ENCODE results near the gene EEF1A2. TPM values are rescaled to one million over a fixed set of nuclear protein-coding genes. Genes with fewer than 3 reads are reported as not detected.

Gene EEF1A2
- total and polyA plus RNA-seq, 2 experiments from 2014 or later: 1.3 to 37.1 TPM

DNA sequence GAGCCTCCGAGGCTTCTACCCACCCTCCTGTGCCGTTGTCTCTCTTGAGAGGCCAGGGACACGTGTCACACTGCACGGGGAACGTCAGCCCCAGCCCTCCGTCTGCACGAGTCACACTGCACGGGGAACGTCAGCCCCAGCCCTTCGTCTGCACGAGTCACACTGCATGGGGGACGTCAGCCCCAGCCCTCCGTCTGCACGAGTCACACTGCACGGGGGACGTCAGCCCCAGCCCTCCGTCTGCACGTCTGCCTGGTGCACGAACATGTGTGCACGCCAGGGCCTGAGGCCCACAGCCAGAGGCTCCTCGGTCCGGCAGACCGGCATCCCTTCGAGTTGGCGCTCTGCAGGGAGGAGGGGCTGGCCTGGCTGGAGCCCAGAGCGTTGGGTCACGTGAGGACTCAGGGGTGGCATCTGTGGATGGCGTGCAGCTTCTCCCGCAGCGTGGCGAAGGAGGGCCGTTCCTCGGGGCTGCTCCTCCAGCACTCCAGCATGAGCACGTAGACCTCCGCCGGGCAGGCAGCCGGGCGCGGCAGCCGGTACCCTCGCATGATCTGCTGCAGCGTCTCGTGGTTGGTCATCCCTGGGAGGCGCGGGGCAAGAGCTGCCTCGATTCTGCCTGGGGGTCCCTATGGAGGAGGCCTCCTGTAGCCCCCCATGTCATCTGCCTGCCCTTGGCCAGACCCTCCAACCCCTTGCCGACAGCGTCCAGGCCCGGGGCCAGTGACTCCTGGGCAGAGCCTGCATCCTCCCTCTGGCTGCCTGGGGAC, 41.7 kb upstream of the EEF1A2 start:
- Mint-ChIP-seq H3K4me3 (no peak overlapping the region), H3K36me3 (ENCODE audit: low read depth) (peaks cover 4% of the 10 kb centered on the region; the same call in 1 of the 3 replicates), H3K4me1 (peaks cover 6% of the 10 kb centered on the region), H3K9me3 (no peaks in the 10 kb centered on the region; the same call in 2 of the 3 replicates), H3K27me3 (ENCODE audit: insufficient read depth, low read depth, poor library complexity) (peaks cover 9% of the 10 kb centered on the region), H3K27ac (no peak overlapping the region)
- Histone ChIP-seq H4K20me1 (replicated peaks; ENCODE audit: insufficient read depth) (no peaks in the 10 kb centered on the region), H3F3A (replicated peaks; ENCODE audit: low read depth) (no peaks in the 10 kb centered on the region), H3K27me3 (ENCODE audit: insufficient read depth) (no peaks in the 10 kb centered on the region), H2AFZ (no peak overlapping the region), H3K36me3 (ENCODE audit: insufficient read depth) (no peaks in the 10 kb centered on the region), H3K4me3 (no peak overlapping the region), H3K79me2 (replicated peaks; ENCODE audit: insufficient read depth) (no peaks in the 10 kb centered on the region), H3K27ac (ENCODE audit: low read depth) (no peak overlapping the region), H3K9me2 (ENCODE audit: insufficient read depth) (no peaks in the 10 kb centered on the region), H3K4me2 (no peak overlapping the region), H3K4me1 (ENCODE audit: insufficient read depth) (no peaks in the 10 kb centered on the region)
- no peak for TF ChIP-seq ZNF114 (CRISPR knock-in tag; IDR thresholded peaks at IDR 0.05)
- no peak for TF ChIP-seq EZH2 (IDR thresholded peaks at IDR 0.05; ENCODE audit: low read depth, unreplicated experiment)
- TF ChIP-seq, protein P1, sequence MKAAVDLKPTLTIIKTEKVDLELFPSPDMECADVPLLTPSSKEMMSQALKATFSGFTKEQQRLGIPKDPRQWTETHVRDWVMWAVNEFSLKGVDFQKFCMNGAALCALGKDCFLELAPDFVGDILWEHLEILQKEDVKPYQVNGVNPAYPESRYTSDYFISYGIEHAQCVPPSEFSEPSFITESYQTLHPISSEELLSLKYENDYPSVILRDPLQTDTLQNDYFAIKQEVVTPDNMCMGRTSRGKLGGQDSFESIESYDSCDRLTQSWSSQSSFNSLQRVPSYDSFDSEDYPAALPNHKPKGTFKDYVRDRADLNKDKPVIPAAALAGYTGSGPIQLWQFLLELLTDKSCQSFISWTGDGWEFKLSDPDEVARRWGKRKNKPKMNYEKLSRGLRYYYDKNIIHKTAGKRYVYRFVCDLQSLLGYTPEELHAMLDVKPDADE (IDR thresholded peaks at IDR 0.05): no peak
- TF ChIP-seq POLR2AphosphoS5 (IDR thresholded peaks at IDR 0.05; ENCODE audit: low read depth): no peak
- no peak for TF ChIP-seq JUNB (IDR thresholded peaks at IDR 0.05; ENCODE audit: unreplicated experiment)
- TF ChIP-seq ZNF331 (CRISPR knock-in tag; IDR thresholded peaks at IDR 0.05; ENCODE audit: low read depth): no peak
- TF ChIP-seq NANOG (IDR thresholded peaks at IDR 0.05; ENCODE audit: borderline replicate concordance): no peak
- TF ChIP-seq, protein P2, sequence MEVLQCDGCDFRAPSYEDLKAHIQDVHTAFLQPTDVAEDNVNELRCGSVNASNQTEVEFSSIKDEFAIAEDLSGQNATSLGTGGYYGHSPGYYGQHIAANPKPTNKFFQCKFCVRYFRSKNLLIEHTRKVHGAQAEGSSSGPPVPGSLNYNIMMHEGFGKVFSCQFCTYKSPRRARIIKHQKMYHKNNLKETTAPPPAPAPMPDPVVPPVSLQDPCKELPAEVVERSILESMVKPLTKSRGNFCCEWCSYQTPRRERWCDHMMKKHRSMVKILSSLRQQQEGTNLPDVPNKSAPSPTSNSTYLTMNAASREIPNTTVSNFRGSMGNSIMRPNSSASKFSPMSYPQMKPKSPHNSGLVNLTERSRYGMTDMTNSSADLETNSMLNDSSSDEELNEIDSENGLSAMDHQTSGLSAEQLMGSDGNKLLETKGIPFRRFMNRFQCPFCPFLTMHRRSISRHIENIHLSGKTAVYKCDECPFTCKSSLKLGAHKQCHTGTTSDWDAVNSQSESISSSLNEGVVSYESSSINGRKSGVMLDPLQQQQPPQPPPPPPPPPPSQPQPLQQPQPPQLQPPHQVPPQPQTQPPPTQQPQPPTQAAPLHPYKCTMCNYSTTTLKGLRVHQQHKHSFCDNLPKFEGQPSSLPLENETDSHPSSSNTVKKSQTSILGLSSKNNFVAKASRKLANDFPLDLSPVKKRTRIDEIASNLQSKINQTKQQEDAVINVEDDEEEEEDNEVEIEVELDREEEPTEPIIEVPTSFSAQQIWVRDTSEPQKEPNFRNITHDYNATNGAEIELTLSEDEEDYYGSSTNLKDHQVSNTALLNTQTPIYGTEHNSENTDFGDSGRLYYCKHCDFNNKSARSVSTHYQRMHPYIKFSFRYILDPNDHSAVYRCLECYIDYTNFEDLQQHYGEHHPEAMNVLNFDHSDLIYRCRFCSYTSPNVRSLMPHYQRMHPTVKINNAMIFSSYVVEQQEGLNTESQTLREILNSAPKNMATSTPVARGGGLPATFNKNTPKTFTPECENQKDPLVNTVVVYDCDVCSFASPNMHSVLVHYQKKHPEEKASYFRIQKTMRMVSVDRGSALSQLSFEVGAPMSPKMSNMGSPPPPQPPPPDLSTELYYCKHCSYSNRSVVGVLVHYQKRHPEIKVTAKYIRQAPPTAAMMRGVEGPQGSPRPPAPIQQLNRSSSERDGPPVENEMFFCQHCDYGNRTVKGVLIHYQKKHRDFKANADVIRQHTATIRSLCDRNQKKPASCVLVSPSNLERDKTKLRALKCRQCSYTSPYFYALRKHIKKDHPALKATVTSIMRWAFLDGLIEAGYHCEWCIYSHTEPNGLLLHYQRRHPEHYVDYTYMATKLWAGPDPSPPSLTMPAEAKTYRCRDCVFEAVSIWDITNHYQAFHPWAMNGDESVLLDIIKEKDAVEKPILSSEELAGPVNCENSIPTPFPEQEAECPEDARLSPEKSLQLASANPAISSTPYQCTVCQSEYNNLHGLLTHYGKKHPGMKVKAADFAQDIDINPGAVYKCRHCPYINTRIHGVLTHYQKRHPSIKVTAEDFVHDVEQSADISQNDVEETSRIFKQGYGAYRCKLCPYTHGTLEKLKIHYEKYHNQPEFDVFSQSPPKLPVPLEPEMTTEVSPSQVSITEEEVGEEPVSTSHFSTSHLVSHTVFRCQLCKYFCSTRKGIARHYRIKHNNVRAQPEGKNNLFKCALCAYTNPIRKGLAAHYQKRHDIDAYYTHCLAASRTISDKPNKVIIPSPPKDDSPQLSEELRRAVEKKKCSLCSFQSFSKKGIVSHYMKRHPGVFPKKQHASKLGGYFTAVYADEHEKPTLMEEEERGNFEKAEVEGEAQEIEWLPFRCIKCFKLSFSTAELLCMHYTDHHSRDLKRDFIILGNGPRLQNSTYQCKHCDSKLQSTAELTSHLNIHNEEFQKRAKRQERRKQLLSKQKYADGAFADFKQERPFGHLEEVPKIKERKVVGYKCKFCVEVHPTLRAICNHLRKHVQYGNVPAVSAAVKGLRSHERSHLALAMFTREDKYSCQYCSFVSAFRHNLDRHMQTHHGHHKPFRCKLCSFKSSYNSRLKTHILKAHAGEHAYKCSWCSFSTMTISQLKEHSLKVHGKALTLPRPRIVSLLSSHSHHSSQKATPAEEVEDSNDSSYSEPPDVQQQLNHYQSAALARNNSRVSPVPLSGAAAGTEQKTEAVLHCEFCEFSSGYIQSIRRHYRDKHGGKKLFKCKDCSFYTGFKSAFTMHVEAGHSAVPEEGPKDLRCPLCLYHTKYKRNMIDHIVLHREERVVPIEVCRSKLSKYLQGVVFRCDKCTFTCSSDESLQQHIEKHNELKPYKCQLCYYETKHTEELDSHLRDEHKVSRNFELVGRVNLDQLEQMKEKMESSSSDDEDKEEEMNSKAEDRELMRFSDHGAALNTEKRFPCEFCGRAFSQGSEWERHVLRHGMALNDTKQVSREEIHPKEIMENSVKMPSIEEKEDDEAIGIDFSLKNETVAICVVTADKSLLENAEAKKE (CRISPR knock-in tag; IDR thresholded peaks at IDR 0.05): no peak
- no peak for TF ChIP-seq EZH2phosphoT487 (IDR thresholded peaks at IDR 0.05; ENCODE audit: unreplicated experiment)
- TF ChIP-seq STAT1 (IDR thresholded peaks at IDR 0.05; ENCODE audit: unreplicated experiment): no peak
- TF ChIP-seq, protein P3, sequence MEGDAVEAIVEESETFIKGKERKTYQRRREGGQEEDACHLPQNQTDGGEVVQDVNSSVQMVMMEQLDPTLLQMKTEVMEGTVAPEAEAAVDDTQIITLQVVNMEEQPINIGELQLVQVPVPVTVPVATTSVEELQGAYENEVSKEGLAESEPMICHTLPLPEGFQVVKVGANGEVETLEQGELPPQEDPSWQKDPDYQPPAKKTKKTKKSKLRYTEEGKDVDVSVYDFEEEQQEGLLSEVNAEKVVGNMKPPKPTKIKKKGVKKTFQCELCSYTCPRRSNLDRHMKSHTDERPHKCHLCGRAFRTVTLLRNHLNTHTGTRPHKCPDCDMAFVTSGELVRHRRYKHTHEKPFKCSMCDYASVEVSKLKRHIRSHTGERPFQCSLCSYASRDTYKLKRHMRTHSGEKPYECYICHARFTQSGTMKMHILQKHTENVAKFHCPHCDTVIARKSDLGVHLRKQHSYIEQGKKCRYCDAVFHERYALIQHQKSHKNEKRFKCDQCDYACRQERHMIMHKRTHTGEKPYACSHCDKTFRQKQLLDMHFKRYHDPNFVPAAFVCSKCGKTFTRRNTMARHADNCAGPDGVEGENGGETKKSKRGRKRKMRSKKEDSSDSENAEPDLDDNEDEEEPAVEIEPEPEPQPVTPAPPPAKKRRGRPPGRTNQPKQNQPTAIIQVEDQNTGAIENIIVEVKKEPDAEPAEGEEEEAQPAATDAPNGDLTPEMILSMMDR (conservative IDR thresholded peaks at IDR 0.05; ENCODE audit: low read depth in 2 of 2): no peak
- TF ChIP-seq, protein P4, sequence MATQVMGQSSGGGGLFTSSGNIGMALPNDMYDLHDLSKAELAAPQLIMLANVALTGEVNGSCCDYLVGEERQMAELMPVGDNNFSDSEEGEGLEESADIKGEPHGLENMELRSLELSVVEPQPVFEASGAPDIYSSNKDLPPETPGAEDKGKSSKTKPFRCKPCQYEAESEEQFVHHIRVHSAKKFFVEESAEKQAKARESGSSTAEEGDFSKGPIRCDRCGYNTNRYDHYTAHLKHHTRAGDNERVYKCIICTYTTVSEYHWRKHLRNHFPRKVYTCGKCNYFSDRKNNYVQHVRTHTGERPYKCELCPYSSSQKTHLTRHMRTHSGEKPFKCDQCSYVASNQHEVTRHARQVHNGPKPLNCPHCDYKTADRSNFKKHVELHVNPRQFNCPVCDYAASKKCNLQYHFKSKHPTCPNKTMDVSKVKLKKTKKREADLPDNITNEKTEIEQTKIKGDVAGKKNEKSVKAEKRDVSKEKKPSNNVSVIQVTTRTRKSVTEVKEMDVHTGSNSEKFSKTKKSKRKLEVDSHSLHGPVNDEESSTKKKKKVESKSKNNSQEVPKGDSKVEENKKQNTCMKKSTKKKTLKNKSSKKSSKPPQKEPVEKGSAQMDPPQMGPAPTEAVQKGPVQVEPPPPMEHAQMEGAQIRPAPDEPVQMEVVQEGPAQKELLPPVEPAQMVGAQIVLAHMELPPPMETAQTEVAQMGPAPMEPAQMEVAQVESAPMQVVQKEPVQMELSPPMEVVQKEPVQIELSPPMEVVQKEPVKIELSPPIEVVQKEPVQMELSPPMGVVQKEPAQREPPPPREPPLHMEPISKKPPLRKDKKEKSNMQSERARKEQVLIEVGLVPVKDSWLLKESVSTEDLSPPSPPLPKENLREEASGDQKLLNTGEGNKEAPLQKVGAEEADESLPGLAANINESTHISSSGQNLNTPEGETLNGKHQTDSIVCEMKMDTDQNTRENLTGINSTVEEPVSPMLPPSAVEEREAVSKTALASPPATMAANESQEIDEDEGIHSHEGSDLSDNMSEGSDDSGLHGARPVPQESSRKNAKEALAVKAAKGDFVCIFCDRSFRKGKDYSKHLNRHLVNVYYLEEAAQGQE (IDR thresholded peaks at IDR 0.05; ENCODE audit: unreplicated experiment): no peak
- TF ChIP-seq CREB1 (CRISPR knock-in tag; IDR thresholded peaks at IDR 0.05; ENCODE audit: low read depth): no peak
- DNase-seq (ENCODE audit: low spot score): no peak
- ATAC-seq: no peak

Data from GM23338 (cell line).